HG02759 (cell line): ENCODE measurements around the gene TMEM140.
A peak's percentile ranks its signal among the peaks of the same experiment; 100 is the strongest.
"Not testable (repeated sequence)": the region's sequence is repeated elsewhere in the genome, so short reads cannot be mapped to it uniquely, and the experiment has no call there.

Source experiments
- ATAC-seq: cut with Tn5 transposase; IDR thresholded peaks from one replicate; pipeline ENCODE4 v1.9.1; 2021; ENCODE audit warnings: mild to moderate bottlenecking, moderate library complexity; ENCODE audit not compliant: unreplicated experiment

TMEM140 gene

GRCh38 chr7:135147899-135148721, at the start of gene TMEM140:
TSS of gene TMEM140 (plus strand) at chr7:135148072. CDS start at chr7:135164442, 16,370 bp downstream.
- peak; percentile 73 for ATAC-seq

GRCh38 chr7:135098391-135098790, 49.5 kb upstream of the TMEM140 start:
- no peak for ATAC-seq

DNA sequence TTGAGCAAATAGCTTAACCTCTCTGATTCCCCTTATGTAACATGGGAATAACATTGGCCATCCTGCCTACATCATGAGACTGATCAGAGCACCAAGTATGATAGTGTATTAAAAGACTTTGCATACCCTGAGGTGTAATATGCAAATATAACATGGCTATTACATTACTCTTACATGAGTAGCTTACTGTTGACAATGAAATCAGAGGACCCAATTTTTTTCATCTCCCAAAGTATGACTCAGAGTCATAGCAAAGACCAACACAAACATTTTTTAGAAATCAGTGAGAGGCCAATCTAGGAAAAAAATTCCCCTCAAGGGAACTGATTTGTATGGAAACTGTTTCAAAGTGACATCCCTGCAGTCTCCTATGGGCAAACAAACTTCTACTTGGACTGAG, 47.0 kb upstream of the TMEM140 start:
- no peak for ATAC-seq

DNA sequence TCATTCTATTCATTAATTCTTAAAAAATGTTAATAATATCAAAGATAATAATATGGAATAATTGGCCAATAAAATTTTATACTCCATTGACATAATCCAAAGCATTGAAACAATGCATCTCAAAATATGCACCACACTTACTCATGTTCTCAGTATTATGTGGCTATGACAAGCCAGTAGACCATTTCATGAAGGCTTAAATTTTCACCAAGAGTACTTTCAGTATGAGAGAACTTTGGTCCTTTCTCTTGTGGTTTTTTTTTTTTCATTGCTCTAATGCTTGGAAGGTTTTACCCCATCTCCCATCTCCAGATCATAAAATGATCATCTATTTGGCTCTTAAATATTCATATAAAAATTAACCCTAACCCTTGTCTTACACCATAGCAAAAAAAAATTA, 45.5 kb upstream of the TMEM140 start:
- peak; percentile 80 for ATAC-seq

- ATAC-seq = no peak
These were observed 38.3 kb upstream of the TMEM140 start for GRCh38 chr7:135109562-135109961.

- no peak for ATAC-seq
These were observed 37.9 kb upstream of the TMEM140 start for GRCh38 chr7:135109976-135110375.

- no peak for ATAC-seq
These were observed 36.5 kb upstream of the TMEM140 start for GRCh38 chr7:135111379-135111778.

GRCh38 chr7:135114622-135115021, 33.2 kb upstream of the TMEM140 start:
- ATAC-seq = no peak

DNA sequence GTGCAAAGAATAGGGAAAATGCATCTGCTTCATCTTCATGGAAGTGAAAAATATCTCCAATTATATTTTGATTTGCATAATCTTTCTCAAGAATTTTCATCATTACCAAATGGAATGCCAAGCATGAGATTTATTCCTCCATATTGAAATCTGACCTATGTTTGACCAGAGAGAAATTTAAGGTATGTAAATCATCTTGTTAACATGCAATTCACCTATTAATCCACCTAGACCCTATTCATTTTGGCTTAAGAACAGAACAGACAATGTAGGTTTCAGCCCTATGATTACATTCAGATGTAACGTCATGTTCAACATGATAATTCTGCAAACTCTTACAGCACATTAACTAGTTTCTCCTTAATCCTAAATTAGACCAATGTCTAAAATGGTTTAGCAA, 30.8 kb upstream of the TMEM140 start:
- no peak for ATAC-seq

- ATAC-seq = no peak
These were observed 26.0 kb upstream of the TMEM140 start for GRCh38 chr7:135121868-135122267.

DNA sequence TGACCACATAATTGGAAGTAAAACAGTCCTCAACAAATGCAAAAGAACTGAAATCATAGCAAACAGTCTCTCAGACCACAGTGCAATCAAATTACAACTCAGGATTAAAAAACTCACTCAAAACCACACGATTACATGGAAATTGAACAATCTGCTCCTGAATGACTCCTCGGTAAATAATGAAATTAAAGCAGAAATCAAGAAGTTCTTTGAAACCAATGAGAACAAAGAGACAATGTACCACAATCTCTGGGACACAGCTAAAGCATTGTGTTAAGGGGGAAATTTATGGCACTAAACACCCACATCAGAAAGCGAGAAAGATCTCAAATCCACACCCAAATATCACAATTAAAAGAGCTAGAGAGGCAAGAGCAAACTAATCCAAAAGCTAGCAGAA, 23.2 kb upstream of the TMEM140 start:
- ATAC-seq = not testable (repeated sequence)

GRCh38 chr7:135128931-135129330, 18.9 kb upstream of the TMEM140 start:
- no peak for ATAC-seq

GRCh38 chr7:135129579-135129978, 18.3 kb upstream of the TMEM140 start:
- no peak for ATAC-seq

- no peak for ATAC-seq
These were observed 3.8 kb upstream of the TMEM140 start for GRCh38 chr7:135143885-135144668.

DNA sequence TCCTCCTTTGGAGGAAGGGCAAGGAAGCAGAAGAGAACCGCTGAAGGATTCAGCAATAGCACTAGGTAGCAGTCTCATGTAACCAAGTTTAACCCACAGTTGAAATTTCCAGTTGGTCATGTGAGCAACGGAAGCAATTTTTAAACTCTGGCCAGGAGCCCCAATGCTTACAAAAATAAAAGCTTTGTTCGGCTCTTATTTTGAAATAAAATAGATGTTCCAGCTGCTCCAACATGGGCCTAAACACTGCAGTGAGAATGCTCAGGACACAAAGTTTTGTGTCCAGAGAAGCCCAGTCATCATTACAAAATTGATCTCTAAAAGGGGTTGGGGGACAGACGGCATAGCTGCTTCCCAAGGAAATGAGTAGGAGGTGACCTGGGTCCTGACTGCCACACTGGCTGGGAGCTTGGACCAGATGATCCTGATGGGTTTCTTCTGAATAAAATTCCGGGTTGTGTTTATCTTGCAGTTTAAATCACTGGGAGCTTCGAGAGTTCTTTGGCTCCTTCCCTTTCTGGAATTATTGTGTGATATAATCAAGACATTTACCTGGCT, 452 bp upstream of the TMEM140 start:
- peak; percentile 24 for ATAC-seq

GRCh38 chr7:135150072-135150782, 2.4 kb downstream of the TMEM140 start:
- ATAC-seq = no peak

GRCh38 chr7:135151132-135151531, 3.3 kb downstream of the TMEM140 start:
- ATAC-seq = no peak

DNA sequence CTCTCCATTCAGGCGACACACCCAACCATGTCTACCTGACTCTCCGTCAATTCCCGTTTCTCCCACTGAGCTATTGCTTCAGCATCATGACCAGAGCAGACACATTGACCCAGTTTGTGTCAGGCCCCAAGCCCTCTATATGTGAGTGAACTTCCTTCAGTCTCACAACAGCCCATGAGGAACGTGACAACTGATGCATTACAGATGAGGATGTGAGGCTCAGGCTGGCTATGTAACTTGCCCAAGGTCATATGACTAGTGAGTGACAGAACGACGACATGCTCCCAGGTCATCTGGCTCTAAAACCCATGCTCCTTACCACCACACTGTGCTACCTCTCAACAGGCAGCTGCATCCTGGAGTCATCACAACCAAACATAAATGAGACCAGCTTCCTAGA, 3.7 kb downstream of the TMEM140 start:
- ATAC-seq = no peak

- no peak for ATAC-seq
These were observed 4.6 kb downstream of the TMEM140 start for GRCh38 chr7:135152442-135152841.

DNA sequence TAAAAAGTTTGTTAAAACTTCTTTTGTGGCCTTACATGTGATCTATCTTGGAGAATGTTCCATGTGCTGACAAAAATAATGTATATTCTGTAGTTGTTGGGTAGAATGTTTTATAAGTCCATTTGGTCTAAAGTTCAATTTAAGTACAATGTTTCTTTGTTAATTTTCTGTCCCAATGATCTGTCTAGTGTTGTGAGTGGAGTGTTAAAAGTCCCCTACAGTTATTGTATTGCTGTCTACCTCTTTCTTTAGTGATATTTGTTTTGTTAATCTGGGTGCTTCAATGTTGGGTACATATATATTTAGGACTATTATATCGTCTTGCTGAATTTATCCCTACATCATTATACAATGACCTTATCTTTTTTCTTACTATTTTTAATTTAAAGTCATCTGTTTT, 6.9 kb downstream of the TMEM140 start:
- no peak for ATAC-seq

DNA sequence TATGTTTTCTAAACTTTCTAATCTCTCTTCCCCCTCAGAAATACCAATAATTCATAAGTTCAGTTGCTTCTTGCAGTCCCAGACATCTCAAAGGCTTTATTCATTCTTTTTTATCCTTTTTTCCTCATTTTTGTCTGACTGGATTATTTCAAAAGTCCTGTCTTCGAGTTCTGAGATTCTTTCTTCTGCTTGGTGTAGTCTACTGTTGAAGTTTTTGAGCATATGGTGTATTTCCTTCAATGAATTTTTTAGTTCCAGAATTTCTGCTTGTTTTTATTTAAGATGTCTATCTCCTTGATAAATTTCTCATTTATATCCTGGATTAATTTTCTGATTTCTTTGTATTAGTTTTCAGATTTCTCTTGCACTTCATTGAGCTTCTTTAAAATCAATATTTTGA, 8.4 kb downstream of the TMEM140 start:
- ATAC-seq = no peak
